ENCODE data around the gene KLK10.

- TF ChIP-seq POLR2A (IDR thresholded peaks at IDR 0.05): no peak
- TF ChIP-seq, protein P1, sequence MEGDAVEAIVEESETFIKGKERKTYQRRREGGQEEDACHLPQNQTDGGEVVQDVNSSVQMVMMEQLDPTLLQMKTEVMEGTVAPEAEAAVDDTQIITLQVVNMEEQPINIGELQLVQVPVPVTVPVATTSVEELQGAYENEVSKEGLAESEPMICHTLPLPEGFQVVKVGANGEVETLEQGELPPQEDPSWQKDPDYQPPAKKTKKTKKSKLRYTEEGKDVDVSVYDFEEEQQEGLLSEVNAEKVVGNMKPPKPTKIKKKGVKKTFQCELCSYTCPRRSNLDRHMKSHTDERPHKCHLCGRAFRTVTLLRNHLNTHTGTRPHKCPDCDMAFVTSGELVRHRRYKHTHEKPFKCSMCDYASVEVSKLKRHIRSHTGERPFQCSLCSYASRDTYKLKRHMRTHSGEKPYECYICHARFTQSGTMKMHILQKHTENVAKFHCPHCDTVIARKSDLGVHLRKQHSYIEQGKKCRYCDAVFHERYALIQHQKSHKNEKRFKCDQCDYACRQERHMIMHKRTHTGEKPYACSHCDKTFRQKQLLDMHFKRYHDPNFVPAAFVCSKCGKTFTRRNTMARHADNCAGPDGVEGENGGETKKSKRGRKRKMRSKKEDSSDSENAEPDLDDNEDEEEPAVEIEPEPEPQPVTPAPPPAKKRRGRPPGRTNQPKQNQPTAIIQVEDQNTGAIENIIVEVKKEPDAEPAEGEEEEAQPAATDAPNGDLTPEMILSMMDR (IDR thresholded peaks at IDR 0.05): no peak
Observed at GRCh38 chr19:51060973-51061372, 41.5 kb upstream of the KLK10 start.
